DMS 273 treated with DMSO at 0.1 percent for 48 hours (cell line): ENCODE data around the gene EIPR1.

Experiments
- DNase-seq: peaks from one replicate; lab custom pipeline; 2025; lab: John Stamatoyannopoulos, UW

EIPR1 gene

GRCh38 chr2:3267869-3268704, 109.5 kb downstream of the EIPR1 start:
- no peak for DNase-seq

GRCh38 chr2:3266925-3267867, 110.4 kb downstream of the EIPR1 start:
- no peak for DNase-seq

- no peak for DNase-seq
Measured at GRCh38 chr2:3265981-3266924, 111.4 kb downstream of the EIPR1 start.

GRCh38 chr2:3265471-3265870, 112.1 kb downstream of the EIPR1 start:
- DNase-seq, result no peak

DNA sequence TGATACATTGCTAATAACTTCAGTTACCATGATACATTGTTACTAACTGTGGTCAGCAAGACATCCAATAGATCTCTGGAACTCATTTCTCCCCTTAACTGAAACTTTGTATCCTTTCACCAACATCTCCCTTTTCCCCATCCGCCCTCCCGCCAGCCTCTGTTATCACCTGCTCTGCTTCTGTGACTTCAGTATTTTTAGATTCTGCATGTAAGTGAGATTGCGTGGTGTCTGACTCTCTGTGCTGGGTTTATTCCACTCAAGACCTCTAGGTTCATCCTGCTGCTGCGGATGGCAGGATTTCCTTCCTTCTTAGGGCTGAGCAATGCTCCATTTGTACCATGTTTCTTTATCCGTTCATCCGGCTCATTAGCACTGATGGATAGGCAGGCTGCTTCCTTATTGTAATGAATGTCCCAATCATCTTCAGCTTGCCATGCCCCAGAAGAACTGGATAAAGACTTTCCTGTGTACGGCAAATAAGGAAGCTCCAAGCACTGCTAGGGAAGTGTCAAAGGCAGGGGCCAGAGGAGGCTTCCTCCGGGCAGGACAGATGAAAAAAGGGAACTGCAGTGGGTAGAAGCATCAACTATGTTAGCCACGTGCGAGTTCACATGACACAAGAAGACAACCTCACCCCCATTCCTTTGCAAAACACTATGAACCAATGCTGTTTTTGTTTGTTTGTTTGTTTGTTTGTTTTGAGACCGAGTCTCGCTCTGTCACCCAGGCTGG, 113.4 kb downstream of the EIPR1 start:
- no peak for DNase-seq

GRCh38 chr2:3263487-3263886, 114.1 kb downstream of the EIPR1 start:
- no peak for DNase-seq

GRCh38 chr2:3262437-3263388, 114.9 kb downstream of the EIPR1 start:
- no peak for DNase-seq

DNA sequence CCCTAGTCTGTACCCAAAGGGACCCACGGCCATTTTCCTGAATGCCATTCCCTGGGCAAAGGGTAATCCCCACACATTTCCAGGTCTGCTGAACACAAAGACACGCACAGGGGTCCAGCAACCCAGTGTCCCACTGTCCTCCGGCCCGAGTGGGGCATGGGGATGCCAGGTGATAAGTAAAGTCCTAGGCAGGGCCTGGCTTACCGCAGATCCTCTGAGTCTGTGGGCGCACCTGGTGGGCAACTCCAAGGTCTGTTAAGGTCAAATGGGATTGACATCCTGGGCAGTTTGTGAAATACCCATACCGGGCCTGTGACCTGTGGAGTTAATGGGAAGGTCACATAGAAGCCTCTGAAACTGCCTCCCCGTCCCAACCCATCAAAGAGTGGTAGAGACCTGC, 116.1 kb downstream of the EIPR1 start:
- no peak for DNase-seq

- DNase-seq, result no peak
Measured at GRCh38 chr2:3260959-3261358, 116.7 kb downstream of the EIPR1 start.

- DNase-seq, result no peak
Measured at GRCh38 chr2:3257826-3258225, 119.8 kb downstream of the EIPR1 start.

GRCh38 chr2:3257166-3257565, 120.5 kb downstream of the EIPR1 start:
- DNase-seq, result no peak

- DNase-seq, result no peak
Measured at GRCh38 chr2:3256605-3257004, 121.0 kb downstream of the EIPR1 start.

GRCh38 chr2:3256157-3256556, 121.5 kb downstream of the EIPR1 start:
- DNase-seq, result no peak

GRCh38 chr2:3254442-3254941, 123.1 kb downstream of the EIPR1 start:
- no peak for DNase-seq

GRCh38 chr2:3253913-3254441, 123.6 kb downstream of the EIPR1 start:
- DNase-seq, result no peak

GRCh38 chr2:3251946-3252345, 125.7 kb downstream of the EIPR1 start:
- no peak for DNase-seq

DNA sequence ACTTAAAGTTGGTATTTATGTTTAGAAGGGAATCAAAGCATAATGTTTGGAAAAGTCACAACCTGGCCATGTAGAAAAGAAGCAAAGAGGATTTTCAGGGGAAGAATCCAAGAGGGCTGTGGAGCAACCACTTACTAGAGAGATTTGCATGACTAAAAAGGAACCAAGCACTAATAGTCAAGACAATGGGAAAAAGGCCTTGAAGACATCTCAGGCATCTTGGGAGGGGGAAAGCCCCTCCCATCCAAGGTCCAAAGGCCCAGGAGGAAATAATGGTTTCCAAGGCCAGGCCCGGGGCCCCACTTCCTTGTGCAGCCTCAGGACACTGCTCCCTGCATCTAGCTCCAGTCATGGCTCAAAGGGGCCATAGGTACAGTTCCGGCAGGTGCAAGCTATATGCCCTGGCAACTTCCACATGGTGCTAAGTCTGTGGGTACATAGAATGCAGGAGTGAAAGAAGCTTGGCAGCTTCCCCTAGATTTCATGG, 128.1 kb downstream of the EIPR1 start:
- DNase-seq, result no peak

DNA sequence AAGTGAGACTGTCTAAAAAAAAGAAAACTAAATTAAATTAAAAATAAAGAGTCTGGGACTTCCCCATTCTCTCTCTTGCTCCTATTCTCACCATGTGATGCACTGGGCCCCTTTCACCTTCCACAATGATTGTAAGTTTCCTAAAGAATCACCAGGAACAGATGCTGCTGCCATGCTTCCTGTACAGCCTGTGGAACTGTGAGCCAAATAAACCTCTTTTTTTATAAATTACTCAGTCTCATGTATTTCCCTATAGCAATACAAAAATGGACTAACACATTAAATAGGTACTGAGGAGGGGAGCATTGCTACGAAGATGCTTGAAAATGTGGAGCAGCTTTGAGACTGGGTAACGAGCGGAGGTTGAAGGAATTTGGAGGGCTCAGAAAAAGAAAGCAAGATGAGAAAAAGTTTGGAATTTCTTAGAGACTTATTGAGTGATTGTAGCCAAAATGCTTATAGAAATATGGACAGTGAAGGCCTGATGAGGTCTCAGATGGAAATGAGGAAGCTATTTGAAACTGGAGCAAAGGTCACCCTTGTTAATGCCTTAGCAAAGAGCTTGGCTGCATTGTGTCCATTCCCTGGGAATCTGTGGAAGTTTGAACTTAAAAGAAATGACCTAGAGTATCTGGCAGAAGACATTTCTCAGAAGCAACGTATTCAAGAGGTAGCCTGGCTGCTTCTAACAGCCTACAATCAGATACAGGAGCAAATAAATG, 128.7 kb downstream of the EIPR1 start:
- no peak for DNase-seq
